Loucy (cell line): ENCODE results near the gene DDX10.

ENCODE experiments used
- EZH2phosphoT487 ChIP-seq: fragments of 200-600 bp; IDR thresholded peaks from 2 replicates; pipeline ENCODE4 v1.6.1; 2018; ENCODE audit warnings: antibody characterized with exemption, mild to moderate bottlenecking, moderate library complexity, borderline replicate concordance
- TF ChIP-seq, protein P1 (sequence below): fragments of 200-600 bp; sonication (generic); conservative IDR thresholded peaks from 2 replicates; pipeline ENCODE4 v1.5.1; 2014; ENCODE audit warnings: mild to moderate bottlenecking, antibody characterized with exemption, low read length

DNA sequence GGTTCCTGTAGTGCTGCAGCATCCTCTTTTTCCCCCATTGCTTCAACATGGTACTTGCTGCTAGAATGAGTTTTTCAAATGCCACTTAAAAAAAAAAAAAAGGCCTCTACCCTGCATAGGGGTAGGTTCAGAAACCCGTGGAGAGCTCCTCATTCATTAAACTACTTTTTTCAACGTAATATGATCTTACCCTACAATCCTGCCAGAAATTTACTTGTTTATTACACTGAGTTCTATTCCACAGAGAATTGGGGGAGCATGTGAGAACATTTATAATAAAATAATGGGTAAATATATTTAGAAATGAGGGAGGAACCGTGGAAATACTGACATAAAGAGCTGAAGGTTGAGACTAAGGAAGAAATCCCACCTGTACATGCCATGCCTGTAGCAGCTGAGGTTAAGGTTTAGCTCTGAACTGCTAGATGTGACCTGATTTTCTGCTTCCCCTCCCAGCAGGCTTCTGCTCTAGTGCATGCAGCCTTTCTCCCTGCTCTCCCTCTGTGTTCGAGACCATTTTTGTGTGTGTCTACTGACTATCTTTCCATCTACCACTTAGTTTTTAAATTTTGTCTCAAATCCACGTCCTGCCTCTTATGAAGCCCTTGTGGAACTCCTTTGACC lies 225.7 kb downstream of the DDX10 start:
- TF ChIP-seq, protein P1, sequence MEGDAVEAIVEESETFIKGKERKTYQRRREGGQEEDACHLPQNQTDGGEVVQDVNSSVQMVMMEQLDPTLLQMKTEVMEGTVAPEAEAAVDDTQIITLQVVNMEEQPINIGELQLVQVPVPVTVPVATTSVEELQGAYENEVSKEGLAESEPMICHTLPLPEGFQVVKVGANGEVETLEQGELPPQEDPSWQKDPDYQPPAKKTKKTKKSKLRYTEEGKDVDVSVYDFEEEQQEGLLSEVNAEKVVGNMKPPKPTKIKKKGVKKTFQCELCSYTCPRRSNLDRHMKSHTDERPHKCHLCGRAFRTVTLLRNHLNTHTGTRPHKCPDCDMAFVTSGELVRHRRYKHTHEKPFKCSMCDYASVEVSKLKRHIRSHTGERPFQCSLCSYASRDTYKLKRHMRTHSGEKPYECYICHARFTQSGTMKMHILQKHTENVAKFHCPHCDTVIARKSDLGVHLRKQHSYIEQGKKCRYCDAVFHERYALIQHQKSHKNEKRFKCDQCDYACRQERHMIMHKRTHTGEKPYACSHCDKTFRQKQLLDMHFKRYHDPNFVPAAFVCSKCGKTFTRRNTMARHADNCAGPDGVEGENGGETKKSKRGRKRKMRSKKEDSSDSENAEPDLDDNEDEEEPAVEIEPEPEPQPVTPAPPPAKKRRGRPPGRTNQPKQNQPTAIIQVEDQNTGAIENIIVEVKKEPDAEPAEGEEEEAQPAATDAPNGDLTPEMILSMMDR, result no peak
- TF ChIP-seq EZH2phosphoT487, result no peak
